ENCODE results near the gene AMH.

DNA sequence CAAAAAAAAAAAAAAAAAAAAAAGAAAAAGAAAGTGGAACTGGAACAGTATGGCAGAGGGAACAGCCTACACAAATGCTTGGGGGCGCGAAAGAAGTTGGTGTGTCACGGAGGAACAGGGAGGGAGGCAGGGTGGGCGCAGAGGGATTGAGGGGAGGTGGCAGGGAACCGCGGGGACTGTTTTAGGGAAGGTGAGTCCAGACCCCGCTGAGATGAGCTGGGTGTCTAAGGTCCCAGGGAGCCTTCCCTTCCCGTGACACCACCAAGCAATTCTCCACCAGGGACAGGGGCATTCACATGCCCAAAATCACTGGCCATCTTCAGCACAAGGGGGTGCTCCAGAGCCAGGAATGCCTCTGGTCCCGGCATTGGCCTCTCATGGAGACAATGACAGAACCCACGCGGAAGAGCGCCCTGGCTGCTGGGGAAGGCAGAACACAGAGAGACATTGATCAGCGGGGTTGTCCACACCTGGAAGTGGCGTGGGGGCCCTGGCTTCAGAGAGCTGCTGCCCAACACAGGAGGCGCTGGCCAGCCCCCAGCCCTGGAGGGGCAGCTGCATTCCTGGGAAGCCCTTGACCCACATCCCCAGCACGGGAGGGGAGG, 25.9 kb downstream of the AMH start:
- TF ChIP-seq, protein P1, sequence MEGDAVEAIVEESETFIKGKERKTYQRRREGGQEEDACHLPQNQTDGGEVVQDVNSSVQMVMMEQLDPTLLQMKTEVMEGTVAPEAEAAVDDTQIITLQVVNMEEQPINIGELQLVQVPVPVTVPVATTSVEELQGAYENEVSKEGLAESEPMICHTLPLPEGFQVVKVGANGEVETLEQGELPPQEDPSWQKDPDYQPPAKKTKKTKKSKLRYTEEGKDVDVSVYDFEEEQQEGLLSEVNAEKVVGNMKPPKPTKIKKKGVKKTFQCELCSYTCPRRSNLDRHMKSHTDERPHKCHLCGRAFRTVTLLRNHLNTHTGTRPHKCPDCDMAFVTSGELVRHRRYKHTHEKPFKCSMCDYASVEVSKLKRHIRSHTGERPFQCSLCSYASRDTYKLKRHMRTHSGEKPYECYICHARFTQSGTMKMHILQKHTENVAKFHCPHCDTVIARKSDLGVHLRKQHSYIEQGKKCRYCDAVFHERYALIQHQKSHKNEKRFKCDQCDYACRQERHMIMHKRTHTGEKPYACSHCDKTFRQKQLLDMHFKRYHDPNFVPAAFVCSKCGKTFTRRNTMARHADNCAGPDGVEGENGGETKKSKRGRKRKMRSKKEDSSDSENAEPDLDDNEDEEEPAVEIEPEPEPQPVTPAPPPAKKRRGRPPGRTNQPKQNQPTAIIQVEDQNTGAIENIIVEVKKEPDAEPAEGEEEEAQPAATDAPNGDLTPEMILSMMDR (optimal IDR thresholded peaks at IDR 0.05 in 1 of 3, IDR thresholded peaks at IDR 0.05 in 1 of 3, conservative IDR thresholded peaks at IDR 0.05 in 1 of 3; ENCODE audit: extremely low read depth in 1 of 3, insufficient read depth in 2 of 3, low read length in 3 of 3): peak; percentile 67 to 78 (median 73)
- no peak for TF ChIP-seq EZH2 (IDR thresholded peaks at IDR 0.05; ENCODE audit: low read length)

Measured in keratinocyte (primary cell).